GM21526 (cell line): ENCODE results near the gene NAA10.
"Not testable (repeated sequence)": the region's sequence is repeated elsewhere in the genome, so short reads cannot be mapped to it uniquely, and the experiment has no call there.

ENCODE experiments used
- ATAC-seq: cut with Tn5 transposase; IDR thresholded peaks from one replicate; pipeline ENCODE4 v1.9.1; 2021; ENCODE audit warnings: moderate library complexity; ENCODE audit not compliant: unreplicated experiment, low FRiP score

Gene NAA10

DNA sequence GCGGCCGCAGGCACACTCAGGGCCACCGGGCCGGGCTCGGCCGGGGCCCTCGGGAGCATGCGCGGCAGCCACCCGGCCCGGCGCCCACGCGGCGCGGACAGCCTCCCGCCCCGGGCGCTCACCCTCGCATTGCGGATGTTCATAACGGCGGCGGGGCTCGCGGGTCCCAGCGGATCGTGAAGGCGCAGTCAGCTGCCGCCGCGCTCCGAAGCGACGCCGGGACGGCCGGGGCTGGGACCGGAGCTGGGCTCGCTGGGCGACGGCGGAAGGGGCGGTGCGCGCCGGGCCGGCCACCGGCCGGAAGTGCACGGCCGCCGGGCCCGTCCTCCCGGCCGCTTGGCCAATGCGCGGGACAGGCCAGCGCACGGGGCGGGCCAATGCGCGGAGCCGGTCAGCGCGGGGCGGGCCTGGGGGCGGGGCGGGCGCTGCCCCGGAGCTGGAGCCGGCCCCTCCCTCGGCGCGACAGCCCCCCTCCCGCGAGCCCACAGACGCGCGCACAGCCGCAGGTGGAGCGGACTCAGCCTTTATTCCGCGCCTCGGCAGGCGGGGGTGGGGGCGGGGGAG, at the start of gene NAA10:
TSS of gene NAA10 (minus strand) at position 276 of the 564 bp plus-strand sequence. CDS start at position 143, 133 bp downstream.
- ATAC-seq = peak; percentile 86

DNA sequence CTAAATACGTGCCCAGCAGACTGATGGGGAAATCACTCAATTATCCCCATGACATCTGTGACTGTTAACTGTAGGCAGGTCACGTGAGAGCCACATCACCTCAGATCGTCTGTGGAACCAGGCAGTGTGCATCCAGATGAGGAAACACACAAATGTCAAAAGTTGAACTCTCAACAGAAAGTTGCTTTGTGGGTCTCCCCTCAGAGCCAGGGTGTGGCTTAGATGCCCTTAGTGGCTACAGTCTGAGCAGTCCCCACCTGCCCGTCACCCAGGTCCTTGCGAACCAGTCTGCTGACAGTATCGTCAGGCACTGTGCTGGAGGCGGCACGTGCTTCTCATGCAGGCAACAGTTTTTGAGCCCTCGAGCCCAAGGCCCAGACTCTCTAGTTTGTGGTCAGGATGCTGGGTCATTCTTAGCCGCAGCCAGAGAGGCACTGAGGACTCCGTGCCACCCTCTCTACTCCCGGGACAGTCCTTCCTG, 48.5 kb upstream of the NAA10 start:
- ATAC-seq = no peak

DNA sequence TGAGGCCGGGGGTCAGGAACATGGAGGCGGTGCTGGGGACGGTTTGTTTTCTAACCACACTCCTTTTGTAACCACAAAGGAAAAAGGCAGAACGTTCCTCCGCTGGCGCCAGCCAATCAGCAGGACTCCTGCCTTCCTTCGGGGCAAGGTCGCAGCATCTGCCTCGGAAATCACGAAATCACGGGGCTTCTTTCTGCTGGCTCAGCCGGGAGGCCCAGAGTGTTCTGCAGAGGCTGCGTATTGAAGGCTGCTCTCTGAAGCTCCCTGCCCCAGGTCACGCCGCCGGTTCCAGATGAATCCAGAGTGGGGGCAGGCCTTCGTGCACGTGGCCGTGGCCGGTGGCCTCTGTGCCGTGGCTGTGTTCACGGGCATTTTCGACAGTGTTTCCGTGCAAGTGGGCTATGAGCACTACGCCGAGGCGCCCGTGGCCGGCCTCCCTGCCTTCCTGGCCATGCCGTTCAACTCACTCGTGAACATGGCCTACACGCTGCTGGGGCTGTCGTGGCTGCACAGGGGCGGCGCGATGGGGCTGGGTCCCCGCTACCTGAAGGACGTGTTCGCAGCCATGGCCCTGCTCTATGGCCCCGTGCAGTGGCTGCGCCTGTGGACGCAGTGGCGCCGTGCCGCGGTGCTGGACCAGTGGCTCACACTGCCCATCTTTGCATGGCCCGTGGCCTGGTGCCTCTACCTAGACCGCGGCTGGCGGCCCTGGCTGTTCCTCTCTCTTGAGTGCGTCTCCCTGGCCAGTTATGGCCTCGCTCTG, 47.1 kb upstream of the NAA10 start:
- no peak for ATAC-seq

DNA sequence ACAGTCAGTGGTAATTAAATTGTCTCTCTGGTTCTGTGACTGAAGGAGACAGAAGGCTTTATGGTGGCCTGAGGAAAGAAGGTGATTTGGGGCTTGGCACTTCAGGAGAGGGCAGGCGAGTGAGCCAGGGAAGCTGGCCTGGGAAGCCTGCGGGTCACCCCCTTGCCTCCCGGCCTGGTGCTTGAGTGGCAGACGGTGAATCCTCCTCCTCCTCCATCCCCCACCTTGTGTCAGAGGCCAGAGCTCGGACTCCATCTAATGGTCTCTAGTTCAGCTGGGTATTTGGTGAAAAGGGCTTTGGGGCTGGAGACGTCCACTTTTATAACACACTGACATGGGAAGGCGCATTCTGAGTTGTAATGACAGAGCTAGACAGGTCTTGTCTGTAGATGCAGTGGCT, 46.4 kb upstream of the NAA10 start:
- no peak for ATAC-seq

DNA sequence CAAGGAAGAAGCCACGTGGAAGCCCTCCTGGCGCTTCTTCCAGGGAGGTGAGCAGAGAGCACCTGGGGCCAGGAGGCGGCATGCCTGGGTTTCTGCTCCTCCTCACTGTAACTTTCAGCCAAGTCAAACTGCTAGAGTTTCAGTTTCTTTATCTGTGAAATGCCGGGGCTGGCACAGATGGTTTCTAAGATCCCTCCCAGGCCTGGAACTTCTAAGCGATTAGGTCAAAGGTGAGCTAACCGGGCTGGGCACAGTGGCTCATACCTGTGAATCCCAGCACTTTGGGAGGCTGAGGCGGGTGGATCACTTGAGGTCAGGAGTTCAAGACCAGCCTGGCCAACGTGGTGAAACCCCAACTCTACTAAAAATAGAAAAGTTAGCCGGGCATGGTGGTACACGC, 45.6 kb upstream of the NAA10 start:
- ATAC-seq = not testable (repeated sequence)

DNA sequence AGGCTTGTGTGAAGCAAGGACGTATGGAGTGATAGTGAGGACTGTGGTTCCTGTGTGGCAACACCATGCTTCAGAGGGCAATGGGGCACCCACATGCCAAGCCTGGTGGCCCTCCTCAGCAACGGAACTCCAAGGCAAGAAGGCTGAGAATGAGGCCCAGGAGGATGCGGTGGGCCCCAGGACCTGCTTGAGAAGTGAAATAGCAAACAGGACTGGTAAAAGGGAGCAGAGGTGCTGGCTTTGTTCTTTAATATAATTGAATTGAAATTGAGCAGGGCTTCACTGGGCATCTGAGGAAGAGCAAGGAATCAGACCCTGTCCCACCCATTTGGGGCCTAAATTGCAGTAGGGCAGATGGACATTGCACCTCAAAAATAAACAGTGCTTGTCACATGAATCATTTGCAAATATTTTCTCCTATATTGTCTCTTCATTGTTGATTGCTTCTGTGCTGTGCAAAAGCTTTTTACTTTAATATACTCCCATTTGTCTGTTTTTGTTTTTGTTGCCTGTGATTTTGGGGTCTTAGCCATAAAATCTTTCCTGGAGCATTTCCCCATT, 40.0 kb upstream of the NAA10 start:
- ATAC-seq = no peak

DNA sequence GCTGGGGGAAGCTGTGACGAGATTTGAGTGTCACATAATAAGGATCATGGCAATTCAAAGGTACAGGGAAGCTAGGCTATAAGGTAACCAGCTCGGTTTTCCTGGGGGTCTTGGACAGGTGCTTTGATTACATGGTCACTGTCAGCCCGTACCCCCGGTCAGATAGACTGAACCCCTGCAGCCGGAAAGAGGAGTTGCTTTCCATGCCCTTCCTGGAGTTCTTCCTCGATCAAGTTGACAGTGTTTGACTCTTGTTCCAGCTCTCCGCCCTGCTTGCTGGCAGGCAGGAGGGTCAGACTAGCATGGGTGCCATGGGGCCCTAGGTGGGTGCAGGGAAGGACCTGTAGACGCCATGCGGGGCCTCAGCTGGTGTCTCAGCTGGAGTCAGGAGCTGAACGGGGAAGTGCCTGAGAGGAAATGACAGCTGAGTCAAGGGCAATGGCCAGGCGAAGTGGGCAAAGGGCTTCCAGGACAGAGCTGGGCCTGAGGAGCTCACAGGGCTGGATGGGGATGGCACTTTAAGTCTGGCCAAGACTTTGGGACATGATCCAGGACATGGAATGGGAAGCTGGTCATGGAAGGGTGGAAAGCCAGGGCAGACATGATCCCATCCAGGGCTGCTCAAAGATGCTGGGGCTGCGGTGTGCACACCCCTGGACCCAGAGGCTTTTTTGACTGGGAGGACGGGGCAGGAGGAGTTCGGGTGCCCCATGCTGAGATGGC, 39.3 kb upstream of the NAA10 start:
- no peak for ATAC-seq

DNA sequence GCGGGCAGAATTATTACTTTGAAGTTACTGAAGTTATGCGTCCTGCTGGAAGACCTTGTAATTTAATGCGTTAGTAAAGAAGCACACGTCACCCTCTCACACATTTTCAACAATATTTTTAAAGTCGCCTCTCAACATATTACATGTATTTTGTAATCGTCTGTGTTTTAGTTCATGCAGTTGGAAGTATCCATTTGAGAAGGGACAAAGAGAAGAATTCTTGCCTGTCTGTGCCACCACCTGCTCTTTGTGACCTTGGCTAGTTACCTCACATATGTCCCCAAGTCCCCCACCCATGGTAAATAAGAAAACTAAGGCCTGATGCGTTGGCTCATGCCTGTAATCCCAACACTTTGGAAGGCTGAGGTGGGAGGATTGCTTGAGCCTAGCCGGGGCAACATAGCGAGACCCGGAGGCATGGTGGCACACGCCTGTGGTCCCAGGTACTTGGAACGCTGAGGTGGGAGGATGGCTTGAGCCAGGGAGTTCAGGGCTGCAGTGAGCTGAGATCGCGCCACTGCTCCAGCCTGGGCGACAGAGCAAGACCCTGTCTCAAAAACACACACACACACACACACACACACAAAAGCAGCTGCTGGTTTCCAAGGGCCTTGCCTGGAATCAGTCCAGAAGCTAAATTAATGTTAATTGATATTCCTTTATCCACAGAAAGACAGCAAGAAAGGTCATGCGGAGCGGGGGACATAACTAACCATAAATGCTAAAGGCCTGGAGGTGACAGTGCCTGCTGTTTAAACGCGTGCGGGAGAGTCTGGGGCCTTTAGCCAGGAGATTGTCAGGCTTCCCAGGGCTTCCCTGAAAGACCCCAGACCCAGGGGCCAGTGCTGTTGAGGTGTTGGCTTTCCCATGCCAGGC, 38.5 kb upstream of the NAA10 start:
- ATAC-seq = no peak

DNA sequence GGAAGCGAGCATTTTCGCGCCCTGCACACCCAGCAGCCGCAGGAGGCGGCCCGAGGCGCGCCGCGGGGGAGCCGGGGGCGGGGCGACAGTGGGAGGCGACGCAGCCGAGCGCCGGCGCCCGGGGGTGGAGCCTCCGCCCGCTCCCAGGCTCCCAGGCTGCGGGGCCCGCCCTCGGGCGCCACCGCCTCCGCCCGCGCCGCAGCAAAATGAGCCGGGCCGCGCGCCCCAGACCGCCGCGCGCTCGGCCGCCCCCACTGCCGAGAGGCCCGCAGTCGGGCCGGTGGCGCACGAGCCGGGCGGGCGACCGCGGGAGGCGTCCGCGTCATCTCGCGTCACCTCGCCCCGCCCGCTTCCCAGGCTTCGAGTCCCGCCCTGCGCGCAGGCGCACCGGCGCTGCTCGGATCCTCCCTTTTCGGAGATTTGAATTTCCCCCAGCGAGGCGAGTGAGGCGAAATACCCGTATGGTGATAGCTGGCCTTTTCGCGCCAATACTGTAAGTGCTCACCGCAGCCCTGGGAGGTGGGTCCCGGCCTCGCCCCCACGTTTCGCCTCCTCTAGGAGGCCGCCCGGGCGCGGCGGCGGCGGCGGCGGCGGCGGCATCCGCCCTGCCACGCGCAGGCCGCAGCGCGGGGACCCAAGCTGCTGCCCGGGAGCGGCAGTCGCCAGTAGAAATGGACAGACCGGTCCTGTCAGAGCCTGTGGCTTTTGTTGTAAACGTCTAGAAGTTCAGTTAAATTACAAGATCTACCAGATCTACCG, 37.7 kb upstream of the NAA10 start, which contains the start of gene TMEM187:
TSS of gene TMEM187 (plus strand) at position 387 of the 759 bp plus-strand sequence. CDS start 9,309 bp downstream, outside the sequence.
- ATAC-seq = peak; percentile 47

DNA sequence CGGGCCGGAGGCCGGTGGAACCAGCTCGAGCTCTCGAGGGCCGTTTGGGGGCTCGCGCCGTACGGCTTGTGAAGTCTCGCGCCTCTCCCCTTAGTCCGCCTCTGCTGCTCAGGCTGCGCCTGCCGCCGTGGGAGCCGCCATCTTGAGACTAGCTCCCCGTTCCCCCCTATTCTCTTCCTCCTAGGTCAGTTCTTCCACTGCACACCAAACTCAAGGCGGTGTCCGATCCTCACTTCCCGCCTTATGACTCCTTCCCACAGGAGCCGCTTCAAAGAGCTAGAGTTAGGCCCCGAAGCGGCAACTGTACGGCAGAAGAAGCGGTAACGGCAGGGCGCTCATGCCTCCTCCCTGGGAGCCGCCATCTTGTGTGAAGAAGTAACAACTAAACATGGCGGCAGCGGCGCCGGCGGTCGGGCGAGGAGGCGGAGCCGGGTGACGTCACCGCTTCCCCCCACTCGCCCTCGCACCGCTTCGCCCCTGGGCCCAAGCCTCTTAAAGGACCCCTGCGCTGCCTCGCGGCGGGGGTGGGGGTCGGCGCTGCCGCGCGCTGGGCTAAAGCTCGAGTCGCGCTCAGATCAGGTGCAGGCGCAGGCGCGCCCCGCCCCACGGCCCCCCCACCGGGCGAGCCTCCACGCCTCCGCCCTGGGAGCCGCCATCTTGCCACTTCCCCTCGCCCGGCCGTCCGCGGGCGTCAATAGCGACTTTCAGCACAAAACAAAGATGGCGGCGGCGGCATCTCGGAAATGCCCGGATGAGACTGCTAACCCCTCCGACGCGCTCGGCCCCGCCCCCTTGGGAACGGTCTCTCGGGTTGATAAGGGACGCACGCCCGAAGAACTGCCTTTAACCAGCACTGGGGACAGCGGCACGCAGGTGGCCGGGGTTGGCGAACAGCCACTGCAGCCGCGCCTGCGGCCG, 36.9 kb upstream of the NAA10 start, which contains the start of gene HCFC1:
TSS of gene HCFC1 (minus strand) at position 369 of the 918 bp plus-strand sequence. CDS start 978 bp downstream, outside the sequence.
- ATAC-seq = peak; percentile 43

DNA sequence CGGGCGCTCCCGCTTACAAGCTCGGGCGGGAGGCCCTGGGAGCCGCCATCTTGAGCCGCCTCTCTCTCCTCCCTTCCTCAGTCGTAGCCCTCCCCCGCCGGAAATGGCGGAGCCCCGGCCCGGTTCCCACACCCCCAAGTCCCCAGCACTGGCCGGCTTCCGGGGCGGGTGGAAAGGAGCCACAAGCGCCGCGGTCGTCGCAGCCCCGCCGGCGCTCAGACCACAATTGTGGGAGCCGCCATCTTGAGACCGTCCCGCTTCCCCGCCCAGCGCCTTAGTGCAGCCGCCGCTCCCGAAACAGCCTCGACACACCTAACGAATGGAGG, 36.2 kb upstream of the NAA10 start:
- ATAC-seq = peak; percentile 39

DNA sequence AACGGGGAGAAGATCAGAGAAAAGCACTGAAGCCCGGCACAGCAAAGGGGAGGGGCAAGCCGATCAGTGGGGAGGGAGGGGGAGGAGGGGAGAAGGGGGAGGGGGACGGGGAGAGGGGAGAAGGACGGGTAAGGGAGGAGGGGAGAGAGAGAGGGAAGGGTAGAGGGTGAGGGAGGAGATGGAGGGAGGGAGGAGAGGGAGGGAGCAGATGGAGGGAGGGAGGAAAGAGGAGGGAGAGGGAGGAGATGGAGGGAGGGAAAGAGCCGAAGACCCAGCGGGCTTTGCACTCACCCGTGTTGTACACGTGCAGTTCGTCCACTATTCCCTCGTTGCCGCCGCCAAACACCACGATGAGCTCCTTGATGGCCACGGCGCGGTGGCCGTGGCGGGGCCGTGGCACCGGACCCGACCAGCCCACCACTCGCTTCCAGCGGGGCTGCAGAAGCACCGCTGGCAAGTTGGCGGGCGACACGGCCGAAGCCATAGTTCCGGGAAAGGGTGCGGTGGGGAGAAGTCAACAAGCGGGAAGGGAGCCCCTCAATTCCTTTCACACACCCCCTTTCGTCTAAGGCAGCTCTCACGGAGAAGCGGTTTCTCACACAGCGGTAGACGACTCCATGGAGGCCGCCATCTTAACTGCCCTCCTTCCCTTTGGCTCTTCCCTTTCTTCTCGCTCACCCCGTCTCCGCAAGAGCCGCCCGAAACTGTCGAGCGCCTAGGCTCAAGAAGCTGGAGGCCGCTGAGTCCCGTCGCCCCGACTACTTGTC, 35.7 kb upstream of the NAA10 start:
- ATAC-seq = peak; percentile 1

DNA sequence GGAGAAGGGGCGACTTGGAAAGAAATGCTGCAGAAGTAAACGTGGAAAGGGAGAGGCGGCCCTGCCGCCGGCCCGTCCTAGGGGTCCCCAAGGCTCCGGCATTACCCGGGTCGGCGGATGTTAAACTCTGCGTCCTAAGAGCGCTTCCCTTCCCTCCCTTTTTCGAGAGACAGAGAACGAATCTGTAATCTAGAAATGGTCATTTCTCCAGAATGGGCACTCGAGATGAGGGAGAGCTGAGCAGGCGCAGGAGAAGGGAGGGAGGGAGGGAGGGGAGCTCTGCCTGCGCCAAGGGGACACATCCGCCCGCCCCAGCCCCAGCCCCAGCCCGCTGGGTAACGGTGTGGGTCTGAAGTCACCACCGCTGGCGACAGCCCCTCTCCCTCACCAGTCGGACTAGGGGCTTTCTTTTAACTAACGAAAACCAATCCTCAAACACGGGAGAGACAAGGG, 35.1 kb upstream of the NAA10 start:
- ATAC-seq = no peak

DNA sequence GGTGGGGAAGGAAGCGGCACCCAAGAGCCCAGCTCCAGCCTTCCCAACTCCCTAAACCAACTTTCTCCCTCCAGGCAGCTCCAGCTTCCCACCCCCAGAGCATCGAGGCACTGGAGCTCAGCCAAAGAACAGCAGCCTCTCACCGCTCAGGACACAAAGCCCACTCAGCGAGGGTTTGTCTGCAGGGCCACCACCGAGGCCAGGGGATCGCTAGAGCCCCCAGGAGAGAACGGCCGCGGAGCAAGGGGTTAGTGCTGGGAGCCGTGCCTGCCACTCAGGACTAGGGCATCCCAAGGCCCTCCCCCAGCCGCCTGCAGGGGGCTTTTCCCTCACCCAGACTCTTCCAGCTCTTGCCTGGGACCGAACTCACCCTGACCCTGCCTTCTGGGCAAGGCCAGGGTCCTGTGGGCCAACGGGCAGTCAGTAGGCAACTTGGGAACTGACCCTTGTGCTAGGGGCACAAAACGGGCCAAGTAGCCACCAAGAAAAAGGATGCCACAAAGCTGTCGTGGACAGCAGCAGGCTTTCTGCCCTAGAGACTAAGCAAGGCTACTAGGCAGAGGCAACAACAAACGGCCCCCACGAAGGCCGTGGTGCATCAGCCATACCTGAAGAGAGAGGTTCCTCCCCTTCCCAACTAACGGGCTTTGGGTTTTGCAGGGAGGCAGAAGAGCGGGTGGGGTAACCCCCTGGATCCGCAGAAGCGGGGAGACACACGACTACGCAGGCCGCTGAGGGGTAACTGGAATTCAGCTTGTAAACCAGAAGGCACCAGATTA, 34.5 kb upstream of the NAA10 start:
- no peak for ATAC-seq

DNA sequence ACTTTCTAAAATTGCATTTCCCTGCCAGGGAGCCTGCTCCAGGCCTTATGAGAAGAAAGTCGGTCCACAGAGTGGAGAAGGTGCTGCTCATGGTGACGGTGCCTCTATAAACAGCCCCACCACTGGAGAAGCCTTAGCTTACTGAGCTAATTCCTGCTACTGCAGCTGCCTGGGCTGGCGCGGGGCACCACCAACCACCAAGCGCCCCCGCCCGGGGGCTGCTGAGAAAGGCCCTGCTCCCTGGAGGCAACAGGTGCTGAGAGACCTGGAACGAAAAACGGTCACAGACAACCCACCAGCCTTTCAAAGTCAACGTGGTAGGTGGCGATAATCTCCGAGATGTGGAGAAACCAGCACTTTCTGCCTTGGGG, 33.9 kb upstream of the NAA10 start:
- ATAC-seq = no peak

DNA sequence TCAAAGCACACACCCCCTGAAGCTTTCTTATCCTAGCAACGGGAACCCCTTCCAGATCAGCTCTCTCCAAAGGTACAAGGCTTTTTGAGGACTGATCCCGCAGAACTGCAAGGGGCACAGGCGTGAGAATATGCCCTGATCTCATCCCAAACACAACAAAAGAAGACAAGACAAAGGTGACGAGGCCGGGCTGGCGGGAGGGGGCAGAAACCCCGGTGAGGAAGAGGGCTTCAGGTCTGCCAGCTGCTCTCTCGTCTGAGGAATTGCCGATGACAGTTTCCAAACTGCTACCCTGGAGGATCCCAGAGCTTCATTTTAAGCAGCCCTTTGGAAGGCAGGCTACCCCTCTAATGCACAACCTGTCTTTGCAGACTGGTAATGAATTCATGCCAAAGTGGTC, 33.4 kb upstream of the NAA10 start:
- ATAC-seq = no peak
